Glutamatergic neuron (in vitro differentiated cells): ENCODE results near the gene YOD1. TPM values are rescaled to one million over a fixed set of nuclear protein-coding genes. Genes with fewer than 3 reads are reported as not detected.
"Not testable (repeated sequence)": the region's sequence is repeated elsewhere in the genome, so short reads cannot be mapped to it uniquely, and the experiment has no call there.

Source experiments
- DNase-seq: peaks from one replicate; pipeline ENCODE4 v3.0.0; 2022
- H3K27ac Mint-ChIP-seq: one replicate; pipeline ENCODE4 v1.8.0; 2020; ENCODE audit warnings: mild to moderate bottlenecking, mixed read lengths, inconsistent platforms; ENCODE audit not compliant: unreplicated experiment
- H3K27me3 Mint-ChIP-seq: one replicate; pipeline ENCODE4 v1.8.0; 2020; ENCODE audit warnings: mild to moderate bottlenecking, moderate library complexity, mixed read lengths, inconsistent platforms; ENCODE audit not compliant: unreplicated experiment
- H3K36me3 Mint-ChIP-seq: one replicate; pipeline ENCODE4 v1.8.0; 2020; ENCODE audit warnings: mild to moderate bottlenecking, mixed read lengths, inconsistent platforms; ENCODE audit not compliant: unreplicated experiment
- H3K4me1 Mint-ChIP-seq: one replicate; pipeline ENCODE4 v1.8.0; 2020; ENCODE audit warnings: mild to moderate bottlenecking, low read depth, mixed read lengths, inconsistent platforms; ENCODE audit not compliant: unreplicated experiment
- H3K4me3 Mint-ChIP-seq: one replicate; pipeline ENCODE4 v1.8.0; 2020; ENCODE audit warnings: mild to moderate bottlenecking, mixed read lengths, inconsistent platforms; ENCODE audit not compliant: unreplicated experiment
- H3K9me3 Mint-ChIP-seq: one replicate; pipeline ENCODE4 v1.8.0; 2020; ENCODE audit warnings: mild to moderate bottlenecking, moderate library complexity, mixed read lengths, inconsistent platforms; ENCODE audit not compliant: unreplicated experiment
- total RNA-seq: library from RNA; stranded (reverse); fragmentation: NEBNext Ultra II Directional; extraction: Animal tissue kit (Norgen Biotek cat#: 25700); gene quantifications from one replicate; pipeline ENCODE4 v1.2.1, GENCODE V29; 2021; ENCODE audit not compliant: unreplicated experiment
- TF ChIP-seq, protein P1 (sequence below): fragments of 200-600 bp; sonication (generic); IDR thresholded peaks from one replicate; pipeline ENCODE4 v1.5.0; 2021; ENCODE audit not compliant: partially characterized antibody, unreplicated experiment

The YOD1 gene
- total RNA-seq, 1 donor from 2014 or later: 7.9 TPM

DNA sequence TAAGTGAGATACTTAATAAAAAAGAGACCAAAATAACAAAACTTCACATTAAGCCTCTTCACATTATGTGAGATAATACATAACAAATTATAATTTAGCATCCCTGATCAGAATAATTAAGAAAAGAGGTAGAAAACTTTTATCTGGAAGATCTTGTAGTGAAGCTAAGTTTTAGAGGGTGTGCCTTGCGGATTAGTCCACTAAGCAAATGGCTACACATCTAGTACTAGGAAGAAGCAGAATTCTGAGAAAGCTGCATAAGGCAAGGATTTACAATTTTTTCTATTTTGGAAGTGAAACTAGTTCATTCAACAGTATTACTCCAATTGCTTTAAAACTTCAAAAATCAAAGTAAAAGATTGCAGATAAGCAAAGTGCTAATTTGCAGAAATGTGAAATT lies 3.5 kb downstream of the YOD1 start:
- TF ChIP-seq, protein P1, sequence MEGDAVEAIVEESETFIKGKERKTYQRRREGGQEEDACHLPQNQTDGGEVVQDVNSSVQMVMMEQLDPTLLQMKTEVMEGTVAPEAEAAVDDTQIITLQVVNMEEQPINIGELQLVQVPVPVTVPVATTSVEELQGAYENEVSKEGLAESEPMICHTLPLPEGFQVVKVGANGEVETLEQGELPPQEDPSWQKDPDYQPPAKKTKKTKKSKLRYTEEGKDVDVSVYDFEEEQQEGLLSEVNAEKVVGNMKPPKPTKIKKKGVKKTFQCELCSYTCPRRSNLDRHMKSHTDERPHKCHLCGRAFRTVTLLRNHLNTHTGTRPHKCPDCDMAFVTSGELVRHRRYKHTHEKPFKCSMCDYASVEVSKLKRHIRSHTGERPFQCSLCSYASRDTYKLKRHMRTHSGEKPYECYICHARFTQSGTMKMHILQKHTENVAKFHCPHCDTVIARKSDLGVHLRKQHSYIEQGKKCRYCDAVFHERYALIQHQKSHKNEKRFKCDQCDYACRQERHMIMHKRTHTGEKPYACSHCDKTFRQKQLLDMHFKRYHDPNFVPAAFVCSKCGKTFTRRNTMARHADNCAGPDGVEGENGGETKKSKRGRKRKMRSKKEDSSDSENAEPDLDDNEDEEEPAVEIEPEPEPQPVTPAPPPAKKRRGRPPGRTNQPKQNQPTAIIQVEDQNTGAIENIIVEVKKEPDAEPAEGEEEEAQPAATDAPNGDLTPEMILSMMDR: no peak
- Mint-ChIP-seq H3K27me3 (peaks cover 6% of the 10 kb centered on the region), H3K4me1 (peaks cover 7% of the 10 kb centered on the region), H3K36me3 (no peaks in the 10 kb centered on the region), H3K9me3 (peaks cover 4% of the 10 kb centered on the region), H3K4me3 (no peak overlapping the region), H3K27ac (no peak overlapping the region)
- DNase-seq: no peak

DNA sequence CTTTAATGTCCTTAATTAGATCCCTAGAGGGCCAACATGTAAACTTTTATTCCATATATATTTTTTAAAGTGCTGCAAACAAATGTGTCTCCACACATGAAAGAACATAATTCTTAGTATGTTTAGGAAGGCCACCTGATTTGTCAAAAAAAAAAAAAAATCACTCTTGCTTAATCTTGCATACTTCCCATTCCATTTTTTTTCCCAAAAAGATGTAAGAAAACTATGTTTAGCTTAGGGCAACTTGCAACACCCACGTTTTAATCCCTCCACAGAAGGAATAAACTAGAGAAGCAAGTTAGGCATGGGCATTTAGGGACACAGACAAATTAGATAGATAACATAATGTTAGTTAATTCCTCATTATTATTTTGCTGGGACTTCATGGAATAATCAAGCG lies 5.6 kb downstream of the YOD1 start:
- TF ChIP-seq, protein P1: no peak
- no peak overlapping the region for H3K4me3 Mint-ChIP-seq
- H3K4me1 Mint-ChIP-seq: peaks cover 3% of the 10 kb centered on the region
- no peak for DNase-seq
- peaks cover 5% of the 10 kb centered on the region for H3K27me3 Mint-ChIP-seq
- H3K27ac Mint-ChIP-seq: no peak overlapping the region
- H3K9me3 Mint-ChIP-seq: peaks cover 3% of the 10 kb centered on the region
- H3K36me3 Mint-ChIP-seq: no peaks in the 10 kb centered on the region

DNA sequence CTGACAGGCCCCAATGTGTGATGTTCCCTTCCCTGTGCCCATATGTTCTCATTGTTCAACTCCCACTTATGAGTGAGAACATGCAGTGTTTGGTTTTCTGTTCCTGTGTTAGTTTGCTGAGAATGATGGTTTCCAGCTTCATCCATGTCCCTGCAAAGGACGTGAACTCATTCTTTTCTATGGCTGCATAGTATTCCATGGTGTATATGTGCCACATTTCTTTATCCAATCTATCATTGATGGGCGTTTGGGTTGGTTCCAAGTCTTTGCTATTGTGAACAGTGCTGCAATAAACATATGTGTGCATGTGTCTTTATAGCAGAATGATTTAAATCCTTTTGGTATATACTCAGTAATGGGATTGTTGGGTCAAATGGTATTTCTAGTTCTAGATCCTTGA lies 9.6 kb downstream of the YOD1 start:
- not testable (repeated sequence) for H3K4me1 Mint-ChIP-seq, H3K4me3 Mint-ChIP-seq, H3K9me3 Mint-ChIP-seq, DNase-seq, H3K36me3 Mint-ChIP-seq, H3K27me3 Mint-ChIP-seq, H3K27ac Mint-ChIP-seq

GRCh38 chr1:207040181-207040533 lies 10.9 kb downstream of the YOD1 start:
- H3K4me1 Mint-ChIP-seq: no peaks in the 10 kb centered on the region
- H3K27me3 Mint-ChIP-seq: no peaks in the 10 kb centered on the region
- H3K27ac Mint-ChIP-seq: no peak overlapping the region
- H3K4me3 Mint-ChIP-seq: no peak overlapping the region
- DNase-seq: no peak
- no peaks in the 10 kb centered on the region for H3K9me3 Mint-ChIP-seq
- H3K36me3 Mint-ChIP-seq: no peaks in the 10 kb centered on the region
- TF ChIP-seq, protein P1: no peak

GRCh38 chr1:207039380-207040180 lies 11.4 kb downstream of the YOD1 start:
- TF ChIP-seq, protein P1: no peak
- no peaks in the 10 kb centered on the region for H3K27me3 Mint-ChIP-seq
- H3K27ac Mint-ChIP-seq: no peak overlapping the region
- DNase-seq: no peak
- H3K36me3 Mint-ChIP-seq: no peaks in the 10 kb centered on the region
- no peak overlapping the region for H3K4me3 Mint-ChIP-seq
- H3K9me3 Mint-ChIP-seq: no peaks in the 10 kb centered on the region
- H3K4me1 Mint-ChIP-seq: no peaks in the 10 kb centered on the region
